Measurements from ENCODE around the gene WHAMM.

GRCh38 chr15:82771789-82772607, 37.4 kb upstream of the WHAMM start:
- TF ChIP-seq POLR2A (IDR thresholded peaks at IDR 0.05) (no peak), CTCF (IDR thresholded peaks at IDR 0.05) (no peak), POLR2AphosphoS5 (IDR thresholded peaks at IDR 0.05; ENCODE audit: insufficient read depth in 1 of 2, low read depth in 1 of 2) (no peak)

All from vagina (tissue), 2 donors.